Epidermal melanocyte (primary cell): ENCODE measurements around the gene CADPS2.
A peak's percentile ranks its signal among the peaks of the same experiment; 100 is the strongest.

Experiments used
- DNase-seq: peaks from one replicate; pipeline ENCODE4 v3.0.0; 2011; ENCODE audit warnings: low spot score; ENCODE audit not compliant: insufficient read length

The CADPS2 gene

GRCh38 chr7:122770686-122771335 is 115.4 kb downstream of the CADPS2 start:
- no peak for DNase-seq

GRCh38 chr7:122768827-122769226 is 117.4 kb downstream of the CADPS2 start:
- DNase-seq = peak; percentile 17

GRCh38 chr7:122767339-122767738 is 118.9 kb downstream of the CADPS2 start:
- DNase-seq = no peak

- no peak for DNase-seq
Observed at GRCh38 chr7:122766593-122766992, 119.7 kb downstream of the CADPS2 start.

- no peak for DNase-seq
Observed at GRCh38 chr7:122764902-122765301, 121.4 kb downstream of the CADPS2 start.

GRCh38 chr7:122764020-122764419 is 122.2 kb downstream of the CADPS2 start:
- DNase-seq = no peak

GRCh38 chr7:122762071-122762470 is 124.2 kb downstream of the CADPS2 start:
- no peak for DNase-seq

GRCh38 chr7:122758501-122758900 is 127.8 kb downstream of the CADPS2 start:
- DNase-seq = no peak

GRCh38 chr7:122756860-122757259 is 129.4 kb downstream of the CADPS2 start:
- no peak for DNase-seq

- DNase-seq = no peak
Observed at GRCh38 chr7:122755696-122756095, 130.6 kb downstream of the CADPS2 start.

- DNase-seq = no peak
Observed at GRCh38 chr7:122752583-122752982, 133.7 kb downstream of the CADPS2 start.

GRCh38 chr7:122750389-122750788 is 135.9 kb downstream of the CADPS2 start:
- DNase-seq = no peak

GRCh38 chr7:122748195-122748594 is 138.1 kb downstream of the CADPS2 start:
- no peak for DNase-seq

- DNase-seq = no peak
Observed at GRCh38 chr7:122746948-122747347, 139.3 kb downstream of the CADPS2 start.

- no peak for DNase-seq
Observed at GRCh38 chr7:122743211-122743610, 143.0 kb downstream of the CADPS2 start.

GRCh38 chr7:122738947-122739346 is 147.3 kb downstream of the CADPS2 start:
- no peak for DNase-seq

GRCh38 chr7:122736183-122736582 is 150.1 kb downstream of the CADPS2 start:
- no peak for DNase-seq

- DNase-seq = no peak
Observed at GRCh38 chr7:122727759-122728158, 158.5 kb downstream of the CADPS2 start.

GRCh38 chr7:122727354-122727753 is 158.9 kb downstream of the CADPS2 start:
- DNase-seq = no peak

- DNase-seq = no peak
Observed at GRCh38 chr7:122726881-122727280, 159.4 kb downstream of the CADPS2 start.

GRCh38 chr7:122724366-122724765 is 161.9 kb downstream of the CADPS2 start:
- no peak for DNase-seq

GRCh38 chr7:122719010-122719578 is 167.2 kb downstream of the CADPS2 start:
- no peak for DNase-seq

GRCh38 chr7:122717356-122718089 is 168.7 kb downstream of the CADPS2 start:
- DNase-seq = no peak
